ENCODE data around the gene RO60. TPM values are rescaled to one million over a fixed set of nuclear protein-coding genes. Genes with fewer than 3 reads are reported as not detected.

The RO60 gene
- total and polyA plus RNA-seq, 2 of the 13 experiments (the other 11 are each of a cell fraction or from before 2014, with no cell fraction given) = 20.3 to 53.7 TPM

DNA sequence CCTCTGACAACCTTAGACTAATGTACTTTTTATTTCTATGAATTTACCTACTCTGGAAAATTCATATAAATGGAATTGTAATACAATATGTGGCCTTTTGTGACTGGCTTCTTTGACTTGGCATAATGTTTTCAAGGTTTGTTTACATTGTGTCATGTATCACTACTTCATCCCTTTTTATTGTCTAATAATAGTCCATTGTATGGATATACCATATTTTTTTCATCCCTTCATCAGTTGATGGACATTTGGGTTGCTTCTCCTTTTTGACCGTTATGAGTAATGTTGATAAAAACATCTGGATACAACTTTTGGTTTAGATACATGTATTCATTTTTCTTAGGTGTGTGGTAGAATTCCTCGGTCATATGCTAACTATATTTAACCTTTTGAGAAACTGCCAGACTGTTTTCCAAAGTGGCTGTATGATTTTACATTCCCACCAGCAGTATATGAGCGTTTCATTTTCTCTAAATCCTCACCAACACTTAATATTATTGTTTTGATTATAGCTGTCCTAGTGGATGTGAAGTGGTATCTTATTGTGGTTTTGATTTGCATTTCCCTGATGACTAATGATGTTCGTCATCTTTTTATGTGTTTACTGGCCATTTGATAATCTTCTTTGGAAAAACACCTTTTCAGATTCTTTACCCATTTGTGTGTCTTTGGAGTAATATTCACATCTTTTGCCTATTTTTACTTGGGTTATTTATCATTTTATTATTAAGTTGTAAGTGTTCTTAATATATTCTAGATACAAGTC, 3.5 kb downstream of the RO60 start:
- H2AFZ ChIP-seq (ENCODE audit: low read length) = no peak overlapping the region
- no peaks in the 10 kb centered on the region for H3K9me3 ChIP-seq (ENCODE audit: low read length)
- intact Hi-C loops (cut with micrococcal nuclease; ENCODE audit: unreplicated experiment) (no loop called here), in situ Hi-C loops (cut with HindIII; ENCODE audit: extremely low pct_ligation_motif_present, low pct_unique_long_range_greater_than_20kb) (no loop called here)
- TF ChIP-seq ZNF678 (CRISPR knock-in tag; IDR thresholded peaks at IDR 0.05) (no peak), FOXJ3 (CRISPR knock-in tag; IDR thresholded peaks at IDR 0.05; ENCODE audit: borderline replicate concordance) (no peak)
- TF ChIP-seq, protein P1, sequence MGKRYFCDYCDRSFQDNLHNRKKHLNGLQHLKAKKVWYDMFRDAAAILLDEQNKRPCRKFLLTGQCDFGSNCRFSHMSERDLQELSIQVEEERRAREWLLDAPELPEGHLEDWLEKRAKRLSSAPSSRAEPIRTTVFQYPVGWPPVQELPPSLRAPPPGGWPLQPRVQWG (CRISPR knock-in tag; IDR thresholded peaks at IDR 0.05; ENCODE audit: borderline replicate concordance, low read depth) = no peak
- H3K27ac ChIP-seq (ENCODE audit: extremely low read length, insufficient read depth, low read length) = no peak overlapping the region
- peaks cover 27% of the 10 kb centered on the region for H3K4me1 ChIP-seq (ENCODE audit: insufficient read depth, low read length)
- ChIA-PET CTCF (ENCODE audit: low intra/inter-chr PET ratio, low total read pairs) (no interaction called here), POLR2A (no interaction called here)
- 96% methylated on average over 4 of the region's 4 CpGs for WGBS (ENCODE audit: low lambda C conversion rate)
- no peak for DNase-seq (ENCODE audit: low spot score)
- H3K27me3 ChIP-seq (ENCODE audit: control insufficient read depth in 1 of 2, insufficient read depth in 2 of 2, low read length in 2 of 2) = peaks cover 0 to 2% of the 10 kb centered on the region in 2 experiments; a peak in 1 of 5 replicates
- H4K20me1 ChIP-seq (ENCODE audit: insufficient read depth, low read length) = peaks cover 9% of the 10 kb centered on the region; the same call in 1 of the 2 replicates
- H3K4me2 ChIP-seq (ENCODE audit: low read depth, low read length) = no peak overlapping the region
- H3K9ac ChIP-seq (ENCODE audit: insufficient read depth, low read depth, low read length) = no peak overlapping the region
- H3K79me2 ChIP-seq (ENCODE audit: insufficient read depth, low read length) = peaks cover 85% of the 10 kb centered on the region
- no peak for FAIRE-seq
- BruUV-seq (replicated peaks) = no TSS peak
- no peak overlapping the region for H3K4me3 ChIP-seq (replicated peaks in 1 of 3; ENCODE audit: insufficient read depth in 1 of 3, low read depth in 2 of 3, low read length in 3 of 3)
- no peak for ATAC-seq
- peaks cover 1 to 5% of the 10 kb centered on the region in 2 experiments; a peak in 1 of 5 replicates for H3K36me3 ChIP-seq (replicated peaks in 1 of 2; ENCODE audit: control insufficient read depth in 1 of 2, insufficient read depth in 2 of 2, low read length in 2 of 2)

DNA sequence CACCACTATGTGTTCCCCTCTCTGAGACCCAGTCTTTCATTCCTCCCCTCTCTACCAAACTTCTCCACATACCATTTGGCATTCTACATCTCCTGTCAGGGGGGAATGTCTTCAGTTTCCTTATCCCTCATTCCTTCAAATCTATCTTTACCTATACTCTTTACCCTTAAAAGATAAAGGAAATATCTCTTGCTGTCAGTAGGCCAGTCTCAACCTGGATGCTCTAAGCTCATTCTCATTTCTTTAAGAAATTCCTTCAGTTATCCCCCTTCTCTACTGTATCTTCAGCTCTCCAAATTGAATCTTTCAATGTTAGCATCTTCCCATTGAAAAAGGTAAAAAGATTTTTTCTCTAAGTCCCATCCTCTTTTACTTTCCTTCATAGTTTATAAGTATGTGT, 6.5 kb downstream of the RO60 start:
- peaks cover 70% of the 10 kb centered on the region for H3K79me2 ChIP-seq (ENCODE audit: insufficient read depth, low read length)
- DNase-seq (ENCODE audit: low spot score) (no peak), ATAC-seq (no peak), FAIRE-seq (no peak)
- H3K4me2 ChIP-seq (ENCODE audit: low read depth, low read length) = no peak overlapping the region
- no peak overlapping the region for H2AFZ ChIP-seq (ENCODE audit: low read length)
- H3K4me3 ChIP-seq (replicated peaks in 1 of 3; ENCODE audit: insufficient read depth in 1 of 3, low read depth in 2 of 3, low read length in 3 of 3) = no peak overlapping the region
- H4K20me1 ChIP-seq (ENCODE audit: insufficient read depth, low read length) = peaks cover 9% of the 10 kb centered on the region; the same call in 1 of the 2 replicates
- TF ChIP-seq CCDC6 (CRISPR knock-in tag; IDR thresholded peaks at IDR 0.05) = no peak
- no peak for TF ChIP-seq ZNF713 (CRISPR knock-in tag; IDR thresholded peaks at IDR 0.05)
- TF ChIP-seq MXD4 (CRISPR knock-in tag; IDR thresholded peaks at IDR 0.05) = no peak
- TF ChIP-seq ZNF605 (CRISPR knock-in tag; IDR thresholded peaks at IDR 0.05) = no peak
- TF ChIP-seq, protein P2, sequence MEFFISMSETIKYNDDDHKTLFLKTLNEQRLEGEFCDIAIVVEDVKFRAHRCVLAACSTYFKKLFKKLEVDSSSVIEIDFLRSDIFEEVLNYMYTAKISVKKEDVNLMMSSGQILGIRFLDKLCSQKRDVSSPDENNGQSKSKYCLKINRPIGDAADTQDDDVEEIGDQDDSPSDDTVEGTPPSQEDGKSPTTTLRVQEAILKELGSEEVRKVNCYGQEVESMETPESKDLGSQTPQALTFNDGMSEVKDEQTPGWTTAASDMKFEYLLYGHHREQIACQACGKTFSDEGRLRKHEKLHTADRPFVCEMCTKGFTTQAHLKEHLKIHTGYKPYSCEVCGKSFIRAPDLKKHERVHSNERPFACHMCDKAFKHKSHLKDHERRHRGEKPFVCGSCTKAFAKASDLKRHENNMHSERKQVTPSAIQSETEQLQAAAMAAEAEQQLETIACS (CRISPR knock-in tag; IDR thresholded peaks at IDR 0.05) = no peak
- TF ChIP-seq, protein P3, sequence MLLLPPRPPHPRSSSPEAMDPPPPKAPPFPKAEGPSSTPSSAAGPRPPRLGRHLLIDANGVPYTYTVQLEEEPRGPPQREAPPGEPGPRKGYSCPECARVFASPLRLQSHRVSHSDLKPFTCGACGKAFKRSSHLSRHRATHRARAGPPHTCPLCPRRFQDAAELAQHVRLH (CRISPR knock-in tag; IDR thresholded peaks at IDR 0.05; ENCODE audit: borderline replicate concordance, low read depth) = no peak
- no peak for TF ChIP-seq ZNF577 (CRISPR knock-in tag; IDR thresholded peaks at IDR 0.05; ENCODE audit: borderline replicate concordance, low read depth)
- TF ChIP-seq ZNF33A (CRISPR knock-in tag; IDR thresholded peaks at IDR 0.05; ENCODE audit: borderline replicate concordance) = no peak
- no peak for TF ChIP-seq TCF7 (IDR thresholded peaks at IDR 0.05; ENCODE audit: low read depth)
- intact Hi-C loops (cut with micrococcal nuclease; ENCODE audit: unreplicated experiment) (no loop called here), in situ Hi-C loops (cut with HindIII; ENCODE audit: extremely low pct_ligation_motif_present, low pct_unique_long_range_greater_than_20kb) (no loop called here)
- peaks cover 1 to 17% of the 10 kb centered on the region in 2 experiments; a peak in 3 of 5 replicates for H3K36me3 ChIP-seq (replicated peaks in 1 of 2; ENCODE audit: control insufficient read depth in 1 of 2, insufficient read depth in 2 of 2, low read length in 2 of 2)
- ChIA-PET POLR2A (no interaction called here), CTCF (ENCODE audit: low intra/inter-chr PET ratio, low total read pairs) (no interaction called here)
- H3K27ac ChIP-seq (ENCODE audit: extremely low read length, insufficient read depth, low read length) = no peak overlapping the region
- H3K4me1 ChIP-seq (ENCODE audit: insufficient read depth, low read length) = peaks cover 23% of the 10 kb centered on the region
- H3K9ac ChIP-seq (ENCODE audit: insufficient read depth, low read depth, low read length) = no peak overlapping the region
- no peaks in the 10 kb centered on the region for H3K27me3 ChIP-seq (ENCODE audit: control insufficient read depth in 1 of 2, insufficient read depth in 2 of 2, low read length in 2 of 2)
- BruUV-seq (replicated peaks) = no TSS peak
- H3K9me3 ChIP-seq (ENCODE audit: low read length) = no peaks in the 10 kb centered on the region

Measured in HepG2 (cell line).